GM12892 (cell line): ENCODE measurements around the gene KCNJ6.

Experiments
- POLR2A ChIP-seq: IDR thresholded peaks from 2 replicates; pipeline ENCODE4 v1.6.1; 2011; ENCODE audit warnings: low read depth, low read length, control low read depth
- POLR2AphosphoS5 ChIP-seq: IDR thresholded peaks from 2 replicates; pipeline ENCODE4 v1.6.1; 2011; ENCODE audit warnings: low read depth, low read length, control low read depth
- TAF1 ChIP-seq: IDR thresholded peaks from 2 replicates; pipeline ENCODE4 v1.6.1; 2011; ENCODE audit warnings: low read depth, mild to moderate bottlenecking, control low read depth, low read length, borderline replicate concordance

GRCh38 chr21:37653201-37653600 is 263.1 kb downstream of the KCNJ6 start:
- TF ChIP-seq POLR2AphosphoS5 (no peak), POLR2A (no peak), TAF1 (no peak)
